Choroid plexus epithelial cell (primary cell): ENCODE measurements around the gene RBM38.

Source experiments
- DNase-seq: peaks from one replicate; pipeline ENCODE4 v3.0.0-alpha.2; 2010; ENCODE audit warnings: low read depth
- H3K4me3 ChIP-seq: 2 replicates; pipeline ENCODE4 v1.5.1; 2011; ENCODE audit warnings: low read depth, mild to moderate bottlenecking, control low read depth, low read length, moderate library complexity
- TF ChIP-seq, protein P1 (sequence below): conservative IDR thresholded peaks from 2 replicates; pipeline ENCODE4 v1.5.1; 2011; ENCODE audit warnings: low read depth, mild to moderate bottlenecking, control low read depth, inconsistent platforms, low read length, moderate library complexity

Gene RBM38

DNA sequence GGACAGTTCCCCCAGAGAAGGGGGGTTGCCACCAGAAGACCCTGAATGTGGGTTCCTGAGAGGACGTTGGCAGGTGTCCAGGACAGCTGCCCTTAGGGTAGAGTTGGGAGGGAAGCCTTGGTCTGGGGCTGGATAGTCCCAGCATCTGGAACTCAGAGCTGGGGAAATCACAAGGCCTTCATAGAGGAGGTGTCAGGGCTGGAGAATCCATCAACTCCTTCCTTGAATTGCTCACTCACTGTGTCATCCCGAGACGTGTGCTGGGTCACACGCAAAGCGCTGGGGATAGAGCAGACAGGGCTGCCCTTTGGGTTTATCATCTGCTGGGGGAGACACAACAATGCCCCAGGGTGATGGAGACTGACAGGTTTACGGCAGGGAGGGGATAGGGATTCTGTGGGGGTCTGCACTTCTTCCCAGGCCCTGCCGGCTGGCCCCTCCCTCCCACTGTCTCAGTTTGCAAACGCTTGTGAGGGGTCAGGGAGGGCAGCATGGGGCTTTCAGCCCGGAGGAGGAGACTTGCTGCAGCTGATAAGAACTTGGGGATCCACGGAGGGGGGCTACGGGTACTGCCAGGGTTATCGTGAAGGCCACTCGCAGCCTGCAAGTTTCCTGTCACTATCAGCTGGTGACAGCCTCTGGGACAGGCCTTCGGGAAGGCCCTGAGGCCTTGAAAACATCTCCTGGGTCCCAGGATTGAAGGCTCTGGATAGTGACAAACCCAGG, 18.6 kb downstream of the RBM38 start:
- H3K4me3 ChIP-seq = no peak overlapping the region
- TF ChIP-seq, protein P1, sequence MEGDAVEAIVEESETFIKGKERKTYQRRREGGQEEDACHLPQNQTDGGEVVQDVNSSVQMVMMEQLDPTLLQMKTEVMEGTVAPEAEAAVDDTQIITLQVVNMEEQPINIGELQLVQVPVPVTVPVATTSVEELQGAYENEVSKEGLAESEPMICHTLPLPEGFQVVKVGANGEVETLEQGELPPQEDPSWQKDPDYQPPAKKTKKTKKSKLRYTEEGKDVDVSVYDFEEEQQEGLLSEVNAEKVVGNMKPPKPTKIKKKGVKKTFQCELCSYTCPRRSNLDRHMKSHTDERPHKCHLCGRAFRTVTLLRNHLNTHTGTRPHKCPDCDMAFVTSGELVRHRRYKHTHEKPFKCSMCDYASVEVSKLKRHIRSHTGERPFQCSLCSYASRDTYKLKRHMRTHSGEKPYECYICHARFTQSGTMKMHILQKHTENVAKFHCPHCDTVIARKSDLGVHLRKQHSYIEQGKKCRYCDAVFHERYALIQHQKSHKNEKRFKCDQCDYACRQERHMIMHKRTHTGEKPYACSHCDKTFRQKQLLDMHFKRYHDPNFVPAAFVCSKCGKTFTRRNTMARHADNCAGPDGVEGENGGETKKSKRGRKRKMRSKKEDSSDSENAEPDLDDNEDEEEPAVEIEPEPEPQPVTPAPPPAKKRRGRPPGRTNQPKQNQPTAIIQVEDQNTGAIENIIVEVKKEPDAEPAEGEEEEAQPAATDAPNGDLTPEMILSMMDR = no peak
- DNase-seq = no peak

DNA sequence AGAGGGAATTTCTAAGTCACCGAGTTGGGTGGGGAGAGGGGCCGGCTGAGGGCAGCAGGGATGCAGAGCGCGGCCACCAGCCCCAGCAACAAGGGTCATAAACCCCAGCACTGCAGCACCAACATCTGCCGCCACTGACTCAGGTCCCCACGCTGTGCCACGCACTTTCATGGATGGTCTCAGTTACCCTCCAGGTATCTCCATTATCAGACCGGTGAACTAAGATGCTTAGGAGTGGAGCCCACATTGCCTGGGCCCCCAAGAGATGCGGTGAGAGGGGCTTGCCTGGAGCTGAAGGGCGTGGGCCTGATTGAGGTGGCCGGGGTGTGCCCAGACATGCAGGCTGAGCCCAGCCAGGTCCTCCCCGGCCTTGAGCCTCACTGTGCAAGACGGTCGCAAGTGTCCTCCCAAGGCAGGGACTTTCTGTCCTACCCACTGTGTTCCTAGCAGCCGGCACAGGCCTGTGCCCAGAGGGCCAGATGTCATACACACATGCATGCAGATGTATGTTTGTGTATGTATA, 19.3 kb downstream of the RBM38 start:
- no peak for DNase-seq
- no peak overlapping the region for H3K4me3 ChIP-seq
- TF ChIP-seq, protein P1 = no peak

DNA sequence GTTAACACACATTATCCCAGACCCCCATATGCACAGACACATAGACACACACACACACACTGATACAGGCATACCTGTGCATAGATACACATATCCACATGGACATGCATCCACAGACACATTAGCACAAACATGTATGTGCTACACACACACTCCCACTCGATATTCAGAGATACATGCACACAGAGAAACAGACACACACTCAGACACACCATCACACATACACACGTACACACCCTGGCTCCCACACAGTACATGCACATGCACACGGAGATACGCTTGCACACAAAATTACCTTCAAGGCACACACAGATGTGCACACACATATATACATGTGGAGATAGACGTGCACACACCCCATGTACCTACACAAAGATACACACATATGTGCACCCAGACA, 19.7 kb downstream of the RBM38 start:
- TF ChIP-seq, protein P1 = no peak
- DNase-seq = no peak

DNA sequence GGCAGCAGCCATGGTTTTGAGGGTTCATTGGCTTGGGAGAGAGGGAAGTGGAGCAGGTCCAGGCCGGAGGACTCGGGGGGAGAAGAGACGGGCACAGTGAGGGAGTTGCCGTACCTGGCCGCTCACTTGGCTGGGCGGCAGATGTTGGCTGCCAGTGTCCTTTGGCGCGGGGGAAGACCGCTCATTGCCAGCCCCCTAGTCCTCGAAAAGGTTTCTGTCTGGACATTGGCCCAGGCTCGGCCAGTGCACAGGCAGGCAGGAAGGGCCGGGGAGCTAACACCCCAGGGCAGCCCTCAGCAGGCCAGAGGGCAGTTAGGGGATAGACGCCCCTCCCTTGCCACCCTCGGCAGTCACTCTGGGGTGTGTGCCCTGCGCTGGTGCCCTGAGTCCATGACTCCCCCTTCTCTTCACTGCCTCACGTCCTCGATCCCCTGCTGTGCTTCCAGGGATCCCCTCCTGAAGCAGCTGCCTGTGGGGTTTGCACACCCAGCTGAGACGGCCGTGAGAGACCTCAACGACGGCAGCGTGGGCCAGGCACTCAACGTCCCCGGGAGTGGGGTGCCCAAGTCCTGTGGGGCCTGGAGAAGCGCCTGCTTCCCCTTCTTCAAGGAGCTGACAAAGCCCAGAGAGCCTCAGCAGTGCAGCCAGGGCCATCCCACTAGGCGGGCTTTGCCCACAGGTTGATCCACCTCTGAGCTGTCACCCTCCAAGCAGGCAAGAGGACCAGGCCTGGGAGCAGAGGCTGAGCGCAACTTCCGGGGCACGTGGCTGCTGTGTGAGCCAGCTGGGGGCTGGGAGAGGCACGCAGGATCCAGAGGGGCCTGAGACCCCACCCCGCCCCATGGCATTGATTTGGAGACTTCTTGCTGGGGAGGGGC, 20.4 kb downstream of the RBM38 start:
- H3K4me3 ChIP-seq = no peak overlapping the region
- TF ChIP-seq, protein P1 = no peak
- DNase-seq = no peak

More for the DNA sequence above, 19.7 kb downstream of the RBM38 start:
- H3K4me3 ChIP-seq = no peak overlapping the region

DNA sequence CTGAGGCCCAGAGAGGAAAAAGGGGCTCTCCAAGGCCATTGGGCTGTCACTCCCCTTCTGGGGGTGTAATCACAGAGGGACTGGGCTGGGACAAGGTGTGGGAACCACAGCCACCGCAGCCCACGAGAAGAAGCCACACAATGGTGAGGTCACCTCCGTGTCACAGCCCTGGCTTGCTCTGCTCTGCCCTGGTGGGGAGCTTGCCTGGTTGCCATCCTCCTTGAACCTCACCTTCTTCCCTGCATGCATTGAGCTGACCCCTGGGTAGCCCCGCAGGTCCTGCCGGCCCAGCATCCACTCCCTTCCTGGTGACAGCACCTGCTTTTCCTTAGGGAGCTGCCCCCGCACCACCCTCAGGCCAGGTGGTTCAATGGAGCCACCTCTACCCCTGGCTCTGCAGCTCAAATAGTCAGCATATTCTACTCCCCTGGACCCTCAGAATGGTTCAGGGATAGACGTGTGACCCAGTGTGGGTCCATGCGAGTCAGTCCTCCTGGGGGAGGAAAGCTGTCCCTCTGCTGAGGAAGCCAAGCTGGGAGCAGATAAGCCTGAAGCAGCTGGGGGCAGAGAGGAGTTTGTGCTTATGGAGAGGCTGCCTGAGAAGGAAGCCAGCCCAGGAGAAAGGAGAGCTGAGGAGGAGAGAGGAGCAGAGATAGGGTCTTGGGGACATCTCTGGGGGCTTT, 21.3 kb downstream of the RBM38 start:
- TF ChIP-seq, protein P1 = no peak
- DNase-seq = no peak
- no peak overlapping the region for H3K4me3 ChIP-seq

DNA sequence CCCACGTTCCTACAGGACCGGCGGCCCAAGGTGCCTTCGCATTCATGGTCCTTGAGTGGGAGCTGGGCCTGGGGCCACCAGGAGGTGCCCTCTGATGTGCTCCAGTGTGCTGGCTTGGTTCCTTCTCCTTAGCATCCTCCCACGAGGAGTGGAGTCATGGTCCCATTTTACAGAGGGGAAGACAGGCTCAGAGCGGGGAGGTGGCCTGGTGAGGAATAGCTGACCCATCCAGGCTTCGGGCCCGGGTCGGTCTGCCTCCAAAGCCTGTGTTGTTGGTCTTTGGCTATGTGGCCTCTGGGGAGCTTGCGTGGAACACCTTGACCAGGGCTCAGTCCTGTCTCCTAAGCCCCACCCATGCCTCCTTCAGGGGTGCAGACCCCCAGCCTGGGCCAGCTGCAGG, 22.8 kb downstream of the RBM38 start:
- TF ChIP-seq, protein P1 = no peak
- no peak overlapping the region for H3K4me3 ChIP-seq
- DNase-seq = no peak
